GM19324 (cell line): ENCODE data around the gene MAST4.

Experiments used
- ATAC-seq: cut with Tn5 transposase; IDR thresholded peaks from one replicate; pipeline ENCODE4 v1.9.1; 2021; ENCODE audit warnings: mild to moderate bottlenecking, moderate library complexity; ENCODE audit not compliant: unreplicated experiment, low FRiP score

Gene MAST4

DNA sequence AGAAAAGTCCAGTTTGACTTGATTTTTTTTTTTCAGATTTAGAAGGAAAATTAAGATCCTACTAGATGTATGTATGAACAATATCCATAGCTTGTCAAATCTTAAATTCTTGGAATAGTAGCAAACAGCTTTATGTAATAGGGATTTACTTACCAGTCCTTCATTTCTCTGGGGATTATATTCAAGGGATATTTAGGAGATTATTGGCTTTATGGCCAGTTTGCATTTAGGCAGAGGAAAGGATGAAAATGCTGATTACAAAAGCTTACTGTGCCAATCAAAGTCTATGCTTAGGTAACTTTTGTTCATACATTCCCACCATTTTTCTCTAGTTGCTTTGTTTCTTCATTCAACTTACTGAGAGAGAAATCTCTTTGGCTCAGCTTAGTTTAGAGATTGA lies 47.9 kb downstream of the MAST4 start:
- no peak for ATAC-seq

DNA sequence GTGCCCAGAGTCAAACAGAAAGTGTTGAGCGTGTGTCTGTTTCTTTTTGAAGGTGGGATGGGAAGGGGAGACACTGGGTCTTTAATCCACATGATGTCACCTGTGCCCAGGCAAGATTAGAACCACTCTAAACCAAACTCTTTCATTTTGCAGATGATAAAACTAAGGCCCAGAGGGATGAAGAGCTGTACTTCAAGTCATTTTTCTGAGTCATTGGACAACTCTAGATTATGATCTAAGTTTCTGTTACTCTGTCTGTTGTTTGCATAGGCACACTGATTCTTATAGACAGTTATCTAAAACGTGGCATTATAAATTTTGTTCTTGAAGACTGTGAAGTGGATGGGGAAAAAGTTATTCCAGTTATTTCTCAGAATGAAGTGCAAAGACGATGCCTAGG lies 48.8 kb downstream of the MAST4 start:
- ATAC-seq, result no peak

GRCh38 chr5:66646570-66646969 lies 50.4 kb downstream of the MAST4 start:
- no peak for ATAC-seq

DNA sequence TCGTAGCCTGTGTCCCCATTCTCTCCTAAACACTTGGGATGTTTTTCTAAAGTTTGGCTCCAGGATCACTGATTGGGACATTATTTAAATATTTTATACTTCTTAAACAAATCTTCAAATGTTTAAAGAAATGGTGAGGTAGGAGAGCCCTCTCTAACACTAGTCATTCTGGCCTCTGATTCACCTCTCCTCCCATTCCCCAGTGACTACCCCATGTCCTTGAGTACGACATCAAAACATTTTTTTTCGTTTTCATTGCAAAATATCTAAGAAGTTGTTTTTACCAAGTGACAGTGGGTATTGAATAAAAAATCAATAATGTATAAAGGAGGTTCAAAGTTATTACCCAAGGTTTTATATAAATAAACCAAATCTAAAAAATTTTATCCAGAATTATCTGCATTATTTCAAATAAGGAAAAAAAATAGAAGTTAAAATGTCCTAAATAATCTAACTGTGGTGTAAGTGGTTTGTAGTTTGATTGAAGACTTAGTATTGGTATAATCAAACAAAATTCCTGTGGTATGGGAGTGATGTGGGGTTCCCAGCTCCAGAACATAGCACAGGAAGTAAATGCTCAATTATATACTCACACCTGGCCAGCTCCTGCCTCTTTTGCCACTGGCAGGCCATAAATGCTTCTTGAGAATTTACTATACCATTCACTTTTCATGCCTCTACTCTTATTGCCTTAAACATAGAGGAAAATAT lies 51.1 kb downstream of the MAST4 start:
- no peak for ATAC-seq

GRCh38 chr5:66652818-66653217 lies 56.6 kb downstream of the MAST4 start:
- ATAC-seq, result no peak

DNA sequence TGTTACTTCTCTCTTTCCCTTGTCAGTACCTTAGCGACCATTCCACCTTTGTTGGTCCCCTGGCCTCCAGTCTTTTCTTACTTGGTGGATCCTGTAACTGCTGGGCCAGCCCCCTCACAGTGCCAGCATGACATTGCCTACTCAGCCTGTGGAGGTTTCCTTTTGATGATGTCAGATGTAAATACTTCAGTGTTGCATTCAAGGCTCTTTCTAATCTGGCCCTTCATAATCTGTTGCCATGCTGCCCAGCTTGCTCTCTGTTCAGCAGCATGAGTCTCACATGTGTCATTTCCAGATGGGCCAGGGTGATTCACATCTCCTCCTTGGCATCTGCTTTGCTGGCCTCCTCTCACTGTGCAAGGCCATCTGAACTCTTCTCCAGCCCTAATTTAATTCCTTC lies 57.1 kb downstream of the MAST4 start:
- no peak for ATAC-seq

- no peak for ATAC-seq
These were observed 59.5 kb downstream of the MAST4 start for GRCh38 chr5:66655395-66656324.

DNA sequence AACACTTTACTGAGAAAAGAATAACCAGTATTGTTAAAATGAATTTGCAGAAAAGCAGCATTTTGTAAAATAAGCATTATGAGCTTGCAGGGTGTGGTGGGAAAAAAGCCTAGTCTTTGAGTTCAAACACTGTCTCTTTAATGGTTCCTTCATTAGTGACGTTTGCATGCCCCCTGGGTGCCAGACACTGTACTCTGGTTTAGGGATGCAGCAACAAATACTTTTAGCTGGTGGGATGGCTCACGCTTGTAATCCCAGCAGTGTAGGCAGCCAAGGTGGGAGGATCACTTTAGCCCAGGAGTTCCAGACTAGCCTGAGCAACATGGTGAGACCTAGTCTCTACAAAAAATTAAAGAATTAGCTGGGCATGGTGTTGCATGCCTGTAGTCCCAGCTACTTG lies 62.3 kb downstream of the MAST4 start:
- ATAC-seq, result no peak

- ATAC-seq, result no peak
These were observed 63.6 kb downstream of the MAST4 start for GRCh38 chr5:66659780-66660179.

- ATAC-seq, result no peak
These were observed 64.2 kb downstream of the MAST4 start for GRCh38 chr5:66660396-66660795.

- ATAC-seq, result no peak
These were observed 65.0 kb downstream of the MAST4 start for GRCh38 chr5:66661149-66661548.

DNA sequence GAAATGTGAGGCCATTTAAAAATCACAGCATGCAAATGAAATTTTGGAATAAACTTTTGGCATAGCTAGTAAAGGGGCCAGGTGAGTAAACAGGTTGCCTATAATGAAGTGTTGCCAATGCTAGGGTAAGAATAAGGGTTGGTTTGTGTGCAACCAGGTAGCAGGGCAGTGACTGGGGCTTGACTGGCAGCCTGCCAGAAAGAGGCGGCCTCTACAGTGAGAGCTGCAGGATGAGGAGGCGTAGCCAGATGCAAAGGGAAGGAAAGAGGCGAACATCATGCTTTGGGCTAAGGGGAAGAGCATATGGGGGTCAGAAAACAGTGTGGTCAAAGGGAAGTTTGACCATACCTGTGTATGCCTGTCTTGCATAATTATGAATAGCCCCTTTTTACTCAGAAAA lies 70.6 kb downstream of the MAST4 start:
- ATAC-seq, result no peak

DNA sequence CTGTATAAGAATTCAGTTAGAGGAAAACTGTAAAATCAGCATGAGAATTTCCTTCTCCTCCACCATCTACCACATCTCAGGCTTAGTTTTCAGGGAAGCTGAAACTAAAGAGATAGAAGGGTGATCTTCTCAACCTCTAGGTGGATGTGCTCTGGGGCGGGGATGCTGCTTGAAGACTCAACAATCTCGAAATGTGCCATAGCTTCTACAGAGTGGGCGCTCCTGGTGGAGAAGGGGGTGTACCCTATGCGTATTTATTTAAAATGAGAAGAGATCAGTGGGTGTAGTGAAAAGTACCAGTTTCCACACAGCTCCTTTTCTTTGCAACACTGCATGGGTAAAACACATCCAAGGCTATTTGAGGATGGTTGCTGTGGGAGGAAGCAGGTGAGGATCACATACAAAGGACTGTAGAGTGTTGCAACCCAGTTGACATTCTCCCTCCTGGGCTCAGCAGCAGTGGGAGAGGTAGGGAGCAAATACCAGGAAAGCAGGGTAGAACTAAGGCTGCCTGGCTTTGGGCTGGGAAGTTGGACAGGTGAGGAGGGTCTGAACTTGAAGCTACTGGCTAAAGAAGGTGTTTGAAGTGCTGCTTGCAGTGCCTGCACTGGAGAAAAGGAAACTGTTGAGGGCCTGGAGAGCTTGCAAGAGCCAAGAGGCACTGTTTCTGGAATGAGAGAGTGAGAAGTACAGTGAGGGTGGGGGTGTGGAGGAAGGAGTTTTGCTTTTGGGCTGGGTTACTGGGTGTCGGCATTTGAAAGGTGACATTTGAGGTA lies 73.1 kb downstream of the MAST4 start:
- ATAC-seq, result no peak

DNA sequence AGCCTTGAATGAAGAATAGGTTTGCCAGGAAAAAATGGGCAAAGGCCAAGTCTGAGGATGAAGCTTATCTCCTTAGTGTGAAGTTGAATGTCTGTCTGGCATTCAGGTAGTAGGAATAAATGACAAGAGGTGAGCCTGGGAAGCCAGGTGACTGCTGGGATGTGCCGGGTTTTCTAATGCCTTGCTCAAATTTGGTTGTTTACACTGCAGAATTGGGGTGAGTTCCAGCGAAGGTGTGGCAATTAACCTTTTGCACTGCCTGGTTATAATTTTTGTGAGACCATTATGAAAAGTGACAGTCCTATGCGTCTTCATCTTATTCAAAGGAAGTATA lies 73.6 kb downstream of the MAST4 start:
- ATAC-seq, result no peak

GRCh38 chr5:66671305-66671704 lies 75.1 kb downstream of the MAST4 start:
- no peak for ATAC-seq

GRCh38 chr5:66674802-66675201 lies 78.6 kb downstream of the MAST4 start:
- no peak for ATAC-seq

DNA sequence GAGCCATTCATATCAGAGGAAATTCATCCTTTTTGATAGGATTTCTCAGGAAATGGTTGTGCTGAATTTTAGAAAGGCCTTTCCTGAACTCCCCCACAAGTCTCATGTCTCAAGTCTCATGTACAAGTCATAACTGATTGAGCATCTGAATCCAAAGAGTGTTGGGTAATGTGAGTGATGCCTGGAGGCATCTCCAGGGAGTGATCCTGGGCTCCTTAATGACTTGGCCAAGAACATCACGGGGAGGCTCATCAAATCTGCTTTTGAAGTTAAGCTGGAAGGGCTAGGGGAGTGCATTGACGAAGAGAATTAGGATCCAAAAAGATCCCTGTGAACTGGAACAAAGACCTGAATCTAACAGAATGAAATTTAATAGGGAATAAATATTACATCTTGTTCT lies 79.2 kb downstream of the MAST4 start:
- no peak for ATAC-seq

DNA sequence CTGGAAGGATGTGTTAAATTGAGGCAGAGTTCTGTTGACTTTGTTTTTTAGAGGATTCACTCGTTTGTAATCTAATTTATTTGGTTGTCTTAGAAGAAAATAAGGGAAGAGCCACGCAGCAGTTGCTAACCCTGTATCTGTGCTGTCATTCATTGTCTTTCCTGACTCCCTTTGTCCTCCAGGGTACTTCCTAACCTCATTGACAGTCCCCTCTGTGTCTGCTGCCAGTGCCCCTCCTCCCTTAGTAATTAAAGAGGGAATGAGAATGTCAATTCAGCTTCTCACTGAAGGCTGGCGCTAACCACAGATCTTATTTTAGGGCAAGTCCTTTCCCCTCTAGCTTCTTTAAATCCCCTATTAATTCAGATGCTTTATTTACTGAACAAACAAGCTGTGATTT lies 84.0 kb downstream of the MAST4 start:
- ATAC-seq, result no peak

GRCh38 chr5:66680804-66681203 lies 84.6 kb downstream of the MAST4 start:
- no peak for ATAC-seq

DNA sequence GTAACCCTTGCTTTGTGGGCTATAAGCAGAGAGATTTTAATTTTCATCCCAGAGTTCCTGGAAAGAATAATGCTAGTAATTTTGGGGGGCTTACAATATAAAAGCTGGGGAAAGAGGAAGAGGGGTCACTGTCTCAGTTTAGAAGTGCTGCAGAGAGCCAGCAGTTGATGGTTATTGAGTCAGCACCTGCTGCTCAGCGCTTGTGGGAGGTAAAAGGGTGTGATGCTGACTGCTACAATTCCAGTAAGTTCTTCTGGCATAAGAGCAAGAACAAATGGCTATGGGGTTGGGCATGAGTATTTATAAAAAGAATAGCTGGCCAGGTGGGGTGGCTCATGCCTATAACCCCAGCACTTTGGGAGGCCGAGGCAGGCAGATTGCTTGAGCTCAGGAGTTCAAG lies 88.5 kb downstream of the MAST4 start:
- no peak for ATAC-seq

DNA sequence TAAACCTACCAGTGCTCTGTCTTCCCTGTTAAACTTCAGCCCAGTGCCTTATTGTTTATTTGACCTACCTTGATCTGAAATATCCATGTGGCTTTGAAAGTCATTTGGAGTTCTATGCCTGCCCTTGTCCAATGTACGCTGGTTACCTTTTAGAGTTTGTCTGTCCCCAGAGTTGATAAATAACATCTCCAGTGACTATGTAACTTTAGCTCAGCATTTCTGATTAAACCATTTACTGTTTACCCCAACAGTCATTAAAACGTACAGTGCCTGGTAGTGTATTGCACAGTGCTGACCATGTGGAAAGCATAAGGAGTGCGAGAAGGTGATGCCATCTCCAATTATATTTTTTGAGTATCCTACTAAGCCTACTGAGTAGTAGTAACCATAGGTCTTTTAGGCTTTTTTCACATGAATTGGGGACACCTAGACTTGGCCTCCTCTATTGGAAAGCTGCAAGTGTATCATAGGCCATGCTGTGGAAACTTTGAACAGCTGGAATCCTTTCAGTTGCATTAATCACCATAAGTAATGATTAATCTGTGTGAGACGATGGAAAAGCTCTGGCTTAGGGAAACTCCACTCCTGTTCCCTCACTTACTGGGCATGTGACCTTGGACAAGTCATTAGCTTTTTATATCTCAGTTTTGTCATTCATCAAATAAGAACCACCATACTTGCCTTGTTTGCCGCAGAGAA lies 93.5 kb downstream of the MAST4 start:
- ATAC-seq, result no peak
